Stimulated activated naive B cell treated with anti-CD40 and anti-IgM and Interleukin-4, amounts not matched to agents 10 μg/mL and 1 μg/mL and 100 μg/mL, for 72 hours (primary cell): ENCODE measurements around the gene NT5C3A.
"Not testable (repeated sequence)": the region's sequence is repeated elsewhere in the genome, so short reads cannot be mapped to it uniquely, and the experiment has no call there.

Experiments
- ATAC-seq, 2 donors: fragments of 150-1000 bp; cut with Tn5 transposase; replicated peaks; 2 replicates each; pipeline ENCODE4 v1.10.0; 2021; ENCODE audit warnings: moderate library complexity in 1 of 2
- DNase-seq: peaks from one replicate; pipeline ENCODE4 v3.0.0; 2021
- H3K27ac Mint-ChIP-seq: one replicate; pipeline ENCODE4 v1.8.0; 2022; ENCODE audit warnings: mild to moderate bottlenecking, mixed read lengths
- H3K27me3 Mint-ChIP-seq, 2 donors: one replicate each; pipeline ENCODE4 v1.8.0; 2022; ENCODE audit warnings: mixed read lengths in 2 of 2
- H3K36me3 Mint-ChIP-seq, 2 donors: one replicate each; pipeline ENCODE4 v1.8.0; 2022; ENCODE audit warnings: mixed read lengths in 2 of 2, mild to moderate bottlenecking in 1 of 2
- H3K4me1 Mint-ChIP-seq, 2 donors: one replicate each; pipeline ENCODE4 v1.8.0; 2022; ENCODE audit warnings: mixed read lengths in 2 of 2, mild to moderate bottlenecking in 1 of 2
- H3K4me3 Mint-ChIP-seq, 2 donors: one replicate each; pipeline ENCODE4 v1.8.0; 2022; ENCODE audit warnings: mild to moderate bottlenecking in 2 of 2, mixed read lengths in 2 of 2, moderate library complexity in 1 of 2
- H3K9me3 Mint-ChIP-seq, 2 donors: one replicate each; pipeline ENCODE4 v1.8.0; 2022; ENCODE audit warnings: mixed read lengths in 2 of 2, mild to moderate bottlenecking in 1 of 2

Gene NT5C3A

DNA sequence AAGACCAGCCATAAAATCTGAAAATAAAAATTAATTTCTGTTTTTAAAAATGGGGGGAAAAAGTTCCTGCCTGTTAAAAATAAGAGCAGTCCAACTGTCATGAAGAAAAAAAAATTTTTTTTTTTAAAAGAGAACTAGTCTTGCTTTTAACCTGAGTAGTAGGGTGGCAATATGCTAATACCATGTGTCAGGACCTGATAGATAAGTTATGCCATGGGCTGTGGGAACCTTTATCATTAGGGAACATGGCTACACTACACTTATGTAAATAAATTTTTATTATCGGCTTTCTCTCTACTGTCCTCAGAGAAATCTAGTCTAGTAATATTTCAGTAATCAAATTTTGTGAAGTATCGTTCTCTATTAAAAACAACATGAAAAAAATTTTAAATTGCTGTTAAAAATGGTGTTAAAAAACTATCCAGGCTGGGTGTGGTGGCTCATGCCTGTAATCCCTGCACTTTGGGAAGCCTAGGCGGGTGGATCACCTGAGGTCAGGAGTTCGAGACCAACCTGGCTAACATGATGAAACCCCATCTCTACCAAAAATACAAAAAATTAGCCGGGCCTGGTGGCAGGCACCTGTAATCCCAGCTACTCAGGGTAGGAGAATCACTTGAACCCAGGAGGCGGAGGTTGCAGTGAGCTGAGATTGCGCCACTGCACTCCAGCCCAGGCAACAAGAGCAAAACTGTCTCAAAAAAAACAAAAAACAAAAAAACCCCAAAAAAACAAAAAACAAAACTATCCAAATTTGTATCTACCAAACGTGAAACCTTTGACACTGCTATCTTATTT, 20.7 kb downstream of the NT5C3A start:
- Mint-ChIP-seq H3K27ac (no peak overlapping the region), H3K36me3 (peaks cover 0 to 5% of the 10 kb centered on the region in 2 donors), H3K4me3 (no peak overlapping the region), H3K9me3 (no peaks in the 10 kb centered on the region), H3K4me1 (peaks cover 24 to 55% of the 10 kb centered on the region in 2 donors), H3K27me3 (no peaks in the 10 kb centered on the region)
- no peak for DNase-seq
- ATAC-seq: no peak

DNA sequence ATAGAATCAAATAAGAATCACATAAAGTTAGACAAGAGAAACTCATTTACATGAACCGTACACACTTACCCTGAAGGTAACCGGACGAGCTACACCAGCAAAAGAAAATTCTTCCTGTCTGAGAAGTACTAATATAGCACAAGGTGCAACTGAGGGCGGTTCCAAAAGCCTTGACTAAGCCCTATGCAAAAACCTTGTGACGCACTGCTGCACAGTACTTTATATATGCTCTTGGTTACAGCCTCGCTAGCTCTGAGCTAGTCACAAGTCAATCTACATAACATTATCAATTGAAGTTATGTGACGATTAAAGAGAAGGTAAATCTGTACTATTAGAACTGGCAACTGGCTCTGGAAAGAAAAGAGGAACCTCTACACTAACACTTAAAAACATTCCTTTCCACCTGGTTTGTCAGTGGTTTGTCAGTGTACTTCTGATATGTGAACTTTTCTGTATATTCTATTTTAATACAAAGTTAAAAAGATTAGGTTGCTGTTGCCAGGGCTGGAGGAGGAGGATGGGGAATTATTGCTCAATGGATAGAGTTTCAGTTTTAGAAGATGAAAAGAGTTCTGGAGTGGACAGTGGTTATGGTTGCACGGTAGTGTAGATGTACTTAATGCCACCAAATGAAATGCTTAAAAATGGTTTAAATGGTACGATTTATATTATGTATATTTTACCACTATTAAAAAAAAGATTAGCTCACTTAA, 21.6 kb downstream of the NT5C3A start:
- no peaks in the 10 kb centered on the region for H3K27me3 Mint-ChIP-seq
- peak; percentile 92 to 98 for ATAC-seq

DNA sequence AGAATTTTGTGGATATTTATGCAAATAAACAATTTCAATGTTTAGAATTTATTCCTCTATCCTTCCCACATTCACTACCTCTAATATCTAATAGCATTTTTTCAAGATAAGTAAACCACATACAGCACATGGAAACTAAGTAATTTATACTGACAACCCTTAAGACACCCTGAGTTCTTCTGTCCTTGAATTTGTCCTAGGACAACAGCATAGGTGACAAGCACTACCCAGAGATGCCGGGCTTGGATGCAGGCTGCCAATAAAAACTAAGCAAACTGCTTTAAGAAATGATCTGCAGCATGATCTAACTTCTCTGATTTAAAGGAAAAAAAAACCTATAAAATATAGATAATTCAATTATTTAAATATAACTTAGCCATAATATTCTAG, 22.7 kb downstream of the NT5C3A start:
- no peaks in the 10 kb centered on the region for H3K9me3 Mint-ChIP-seq
- peak overlapping the region; percentile 72 to 74 for H3K4me3 Mint-ChIP-seq
- no peak overlapping the region for H3K27ac Mint-ChIP-seq
- H3K27me3 Mint-ChIP-seq: no peaks in the 10 kb centered on the region
- DNase-seq (no peak), ATAC-seq (no peak)
- H3K4me1 Mint-ChIP-seq: peaks cover 20 to 53% of the 10 kb centered on the region in 2 donors
- H3K36me3 Mint-ChIP-seq: peaks cover 0 to 1% of the 10 kb centered on the region in 2 donors

More for the DNA sequence above, 21.6 kb downstream of the NT5C3A start:
- H3K9me3 Mint-ChIP-seq: no peaks in the 10 kb centered on the region
- H3K36me3 Mint-ChIP-seq: peaks cover 0 to 5% of the 10 kb centered on the region in 2 donors
- H3K4me1 Mint-ChIP-seq: peaks cover 22 to 57% of the 10 kb centered on the region in 2 donors
- peak; percentile 52 for DNase-seq
- peak overlapping the region; percentile 67 for H3K27ac Mint-ChIP-seq
- H3K4me3 Mint-ChIP-seq: peak overlapping the region; percentile 68 to 78

GRCh38 chr7:33039257-33039902, 23.2 kb downstream of the NT5C3A start:
- no peak for DNase-seq
- no peaks in the 10 kb centered on the region for H3K27me3 Mint-ChIP-seq

DNA sequence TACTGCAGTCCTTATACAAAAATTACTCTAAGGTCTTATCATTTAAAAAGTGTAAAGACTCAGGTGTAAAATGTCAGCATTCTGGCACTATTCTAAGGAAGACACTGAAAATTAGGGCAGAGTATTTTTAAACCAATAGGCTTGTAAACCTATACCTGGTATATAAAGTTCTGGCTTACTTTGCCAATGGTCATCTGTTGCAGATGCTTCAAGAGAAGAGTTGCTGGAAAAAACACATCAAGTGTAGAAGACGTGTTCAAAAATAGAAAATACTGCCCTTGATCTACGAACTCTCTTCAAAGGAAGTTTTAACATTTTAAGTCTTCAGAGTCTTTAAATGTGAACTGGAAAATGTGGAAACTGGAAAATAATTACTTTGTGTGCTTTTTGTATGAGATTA, 23.9 kb downstream of the NT5C3A start:
- Mint-ChIP-seq H3K4me3 (peak overlapping the region; percentile 37 to 58), H3K9me3 (no peaks in the 10 kb centered on the region), H3K4me1 (peaks cover 19 to 48% of the 10 kb centered on the region in 2 donors), H3K27me3 (no peaks in the 10 kb centered on the region), H3K36me3 (peaks cover 2 to 5% of the 10 kb centered on the region in 2 donors), H3K27ac (peak overlapping the region; percentile 60)
- no peak for DNase-seq
- no peak for ATAC-seq

More at GRCh38 chr7:33039257-33039902, 23.2 kb downstream of the NT5C3A start:
- Mint-ChIP-seq H3K4me3 (peak overlapping the region; percentile 72 to 74), H3K27ac (peak overlapping the region; percentile 48), H3K9me3 (no peaks in the 10 kb centered on the region), H3K36me3 (peaks cover 2 to 4% of the 10 kb centered on the region in 2 donors), H3K4me1 (peaks cover 22 to 54% of the 10 kb centered on the region in 2 donors)
- ATAC-seq: no peak

GRCh38 chr7:33035776-33036175, 26.8 kb downstream of the NT5C3A start:
- no peaks in the 10 kb centered on the region for H3K27me3 Mint-ChIP-seq
- H3K9me3 Mint-ChIP-seq: no peaks in the 10 kb centered on the region
- H3K4me3 Mint-ChIP-seq: no peak overlapping the region
- H3K27ac Mint-ChIP-seq: no peak overlapping the region
- H3K4me1 Mint-ChIP-seq: peaks cover 13 to 40% of the 10 kb centered on the region in 2 donors
- no peak for DNase-seq
- H3K36me3 Mint-ChIP-seq: peaks cover 3 to 5% of the 10 kb centered on the region in 2 donors
- ATAC-seq: no peak

GRCh38 chr7:33024189-33024757, 38.3 kb downstream of the NT5C3A start:
- Mint-ChIP-seq H3K27ac (no peak overlapping the region), H3K36me3 (peaks cover 11 to 19% of the 10 kb centered on the region in 2 donors), H3K4me1 (peaks cover 2 to 6% of the 10 kb centered on the region in 2 donors), H3K27me3 (no peaks in the 10 kb centered on the region), H3K9me3 (no peaks in the 10 kb centered on the region), H3K4me3 (no peak overlapping the region)
- ATAC-seq (no peak), DNase-seq (no peak)

- DNase-seq (no peak), ATAC-seq (no peak)
- Mint-ChIP-seq H3K4me1 (peaks cover 0 to 3% of the 10 kb centered on the region in 2 donors), H3K4me3 (no peak overlapping the region), H3K9me3 (no peaks in the 10 kb centered on the region), H3K27me3 (no peaks in the 10 kb centered on the region), H3K36me3 (peaks cover 34 to 61% of the 10 kb centered on the region in 2 donors), H3K27ac (no peak overlapping the region)
These were observed 50.2 kb downstream of the NT5C3A start for GRCh38 chr7:33012364-33012763.

GRCh38 chr7:33009734-33010133, 52.8 kb downstream of the NT5C3A start:
- no peak for DNase-seq
- H3K27ac Mint-ChIP-seq: no peak overlapping the region
- peaks cover 32 to 60% of the 10 kb centered on the region in 2 donors for H3K36me3 Mint-ChIP-seq
- H3K9me3 Mint-ChIP-seq: no peaks in the 10 kb centered on the region
- no peaks in the 10 kb centered on the region for H3K27me3 Mint-ChIP-seq
- no peak for ATAC-seq
- peaks cover 0 to 3% of the 10 kb centered on the region in 2 donors for H3K4me1 Mint-ChIP-seq
- no peak overlapping the region for H3K4me3 Mint-ChIP-seq

DNA sequence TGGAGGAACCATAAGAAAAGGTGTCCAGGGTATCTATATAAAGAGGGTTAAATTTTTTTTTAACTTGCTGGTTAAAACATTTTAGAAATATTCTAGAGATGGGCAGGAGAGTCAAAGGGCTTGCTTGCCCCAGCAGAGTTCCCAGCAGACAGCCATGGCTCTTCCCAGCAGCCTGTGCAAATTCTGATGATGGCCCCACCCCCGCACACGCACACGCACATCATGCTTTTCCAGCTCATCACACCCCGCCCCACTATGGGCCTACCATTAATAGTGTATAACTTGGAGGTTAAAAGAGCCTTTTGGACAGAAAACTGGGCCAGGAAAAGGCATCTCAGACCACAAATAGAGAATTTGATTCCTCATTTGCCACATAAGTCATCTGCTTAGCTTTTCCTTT, 56.9 kb downstream of the NT5C3A start:
- not testable (repeated sequence) for ATAC-seq, DNase-seq, H3K27me3 Mint-ChIP-seq, H3K4me3 Mint-ChIP-seq, H3K9me3 Mint-ChIP-seq, H3K27ac Mint-ChIP-seq, H3K4me1 Mint-ChIP-seq
- peaks cover 18 to 42% of the 10 kb centered on the region in 2 donors for H3K36me3 Mint-ChIP-seq

GRCh38 chr7:33005193-33005592, 57.4 kb downstream of the NT5C3A start:
- H3K27ac Mint-ChIP-seq, H3K4me3 Mint-ChIP-seq, ATAC-seq, H3K27me3 Mint-ChIP-seq, H3K9me3 Mint-ChIP-seq, H3K4me1 Mint-ChIP-seq, DNase-seq: not testable (repeated sequence)
- H3K36me3 Mint-ChIP-seq: peaks cover 15 to 38% of the 10 kb centered on the region in 2 donors

DNA sequence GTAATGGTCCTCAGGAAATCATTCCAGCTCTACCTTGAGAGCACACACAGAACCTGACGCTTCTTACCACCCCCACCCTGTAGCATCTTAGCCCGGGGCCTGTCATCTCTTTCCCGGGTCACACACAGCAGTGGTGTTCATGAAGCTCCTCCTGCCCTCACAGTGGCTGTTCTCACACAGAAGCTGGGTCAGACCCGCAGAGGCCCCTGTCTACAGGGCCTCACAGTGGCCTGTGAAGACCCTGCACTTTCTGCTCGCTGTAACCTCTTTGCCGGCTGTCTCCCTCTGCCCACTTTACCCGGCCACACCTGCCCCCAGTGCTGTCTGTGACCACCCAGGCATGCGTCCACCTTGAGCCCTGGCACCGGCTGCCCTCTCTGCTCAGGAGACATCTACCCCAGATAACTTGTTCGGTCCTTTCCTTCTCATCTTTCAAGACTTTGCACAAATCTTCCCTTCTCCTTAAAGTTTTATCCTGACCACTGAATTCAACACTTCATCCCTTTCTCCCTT, 58.4 kb downstream of the NT5C3A start:
- not testable (repeated sequence) for H3K9me3 Mint-ChIP-seq, H3K4me3 Mint-ChIP-seq, H3K27me3 Mint-ChIP-seq, ATAC-seq, DNase-seq, H3K4me1 Mint-ChIP-seq
- H3K36me3 Mint-ChIP-seq: peaks cover 14 to 36% of the 10 kb centered on the region in 2 donors
- peak overlapping the region; percentile 9 for H3K27ac Mint-ChIP-seq

GRCh38 chr7:33003111-33003510, 59.5 kb downstream of the NT5C3A start:
- H3K4me3 Mint-ChIP-seq, H3K27ac Mint-ChIP-seq, ATAC-seq, H3K9me3 Mint-ChIP-seq, H3K4me1 Mint-ChIP-seq, DNase-seq: not testable (repeated sequence)
- H3K27me3 Mint-ChIP-seq: peaks cover 14 to 18% of the 10 kb centered on the region in 2 donors
- peaks cover 14 to 29% of the 10 kb centered on the region in 2 donors for H3K36me3 Mint-ChIP-seq

GRCh38 chr7:32999380-32999779, 63.2 kb downstream of the NT5C3A start:
- DNase-seq, H3K4me1 Mint-ChIP-seq, H3K9me3 Mint-ChIP-seq, H3K4me3 Mint-ChIP-seq, ATAC-seq, H3K27ac Mint-ChIP-seq: not testable (repeated sequence)
- peaks cover 14 to 26% of the 10 kb centered on the region in 2 donors for H3K27me3 Mint-ChIP-seq
- H3K36me3 Mint-ChIP-seq: peaks cover 3 to 14% of the 10 kb centered on the region in 2 donors
